LoVo (cell line): ENCODE results near the gene PROX2.

ENCODE experiments used
- DNase-seq: peaks from one replicate; pipeline ENCODE4 v3.0.0-alpha.2; 2016; ENCODE audit warnings: low spot score

PROX2 gene

DNA sequence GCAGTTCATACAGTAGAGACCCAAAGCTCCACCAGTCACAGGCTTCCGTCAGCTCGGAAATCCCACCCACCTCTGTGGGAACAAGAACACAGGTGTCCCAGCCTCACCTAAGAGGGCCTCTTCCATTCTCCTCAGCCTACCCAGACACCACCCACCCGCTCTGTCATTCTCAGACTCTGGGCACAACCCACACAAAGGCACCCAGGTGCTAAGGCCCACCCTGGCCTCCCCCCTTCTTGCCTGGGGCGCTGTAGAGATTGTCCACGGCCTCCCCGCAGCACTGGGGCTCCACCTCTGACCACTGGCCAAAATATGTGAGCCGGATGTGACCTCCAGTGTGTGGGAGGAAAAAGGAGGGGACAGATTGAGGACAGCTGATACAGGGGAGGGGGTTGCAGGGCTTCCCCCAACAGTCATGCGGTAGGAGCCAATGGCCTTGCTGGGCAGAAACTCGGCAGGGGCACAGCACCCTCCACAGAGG lies 33.0 kb upstream of the PROX2 start:
- no peak for DNase-seq

DNA sequence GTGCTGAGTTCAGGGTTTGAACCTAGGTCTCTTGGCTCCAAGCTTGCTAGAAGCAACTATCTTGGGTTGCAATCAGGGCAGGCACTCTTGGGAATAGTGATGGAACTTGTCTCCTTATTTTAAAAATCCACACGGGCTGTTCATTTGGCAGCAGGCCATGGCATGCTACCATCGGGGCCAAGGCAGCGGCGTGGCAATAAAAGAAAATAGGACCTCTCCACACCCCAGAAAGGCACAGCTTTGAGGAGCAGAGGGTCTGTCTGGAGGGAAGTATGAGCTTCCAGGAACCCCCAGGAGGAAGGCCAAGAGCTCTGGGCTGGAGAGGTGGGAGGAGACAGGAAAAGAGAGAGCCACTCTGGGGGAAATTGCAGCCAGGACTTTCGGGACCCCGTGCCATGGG lies 31.8 kb upstream of the PROX2 start:
- no peak for DNase-seq

DNA sequence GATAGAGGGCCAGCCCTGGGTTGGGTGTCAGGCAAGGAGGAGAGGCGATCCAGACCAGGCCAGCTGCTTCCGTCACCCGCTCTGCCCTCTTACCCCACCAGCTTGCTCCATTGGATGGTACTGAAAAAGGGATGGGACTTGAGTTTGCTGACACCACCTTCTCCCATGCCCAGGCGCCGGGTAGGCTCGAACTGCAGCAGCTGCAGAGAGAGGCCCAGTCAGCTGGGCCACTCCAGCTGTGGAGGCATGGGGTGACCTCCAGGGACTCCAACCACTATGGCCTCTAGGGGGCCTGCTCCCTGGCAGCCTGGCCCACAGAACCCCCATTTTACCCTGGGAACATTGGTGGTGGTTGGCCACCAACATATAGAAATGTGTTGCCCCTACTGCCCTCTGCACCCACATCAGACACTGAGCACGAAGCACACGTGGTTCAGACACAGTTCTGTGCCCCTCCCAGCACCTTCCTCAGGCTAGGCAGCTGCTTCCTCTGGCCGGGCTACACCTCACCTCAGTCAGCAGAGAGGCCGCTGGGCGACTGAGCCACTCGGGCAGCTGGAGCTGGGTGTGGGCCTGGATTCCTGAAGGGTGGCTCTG lies 31.1 kb upstream of the PROX2 start:
- DNase-seq, result no peak

DNA sequence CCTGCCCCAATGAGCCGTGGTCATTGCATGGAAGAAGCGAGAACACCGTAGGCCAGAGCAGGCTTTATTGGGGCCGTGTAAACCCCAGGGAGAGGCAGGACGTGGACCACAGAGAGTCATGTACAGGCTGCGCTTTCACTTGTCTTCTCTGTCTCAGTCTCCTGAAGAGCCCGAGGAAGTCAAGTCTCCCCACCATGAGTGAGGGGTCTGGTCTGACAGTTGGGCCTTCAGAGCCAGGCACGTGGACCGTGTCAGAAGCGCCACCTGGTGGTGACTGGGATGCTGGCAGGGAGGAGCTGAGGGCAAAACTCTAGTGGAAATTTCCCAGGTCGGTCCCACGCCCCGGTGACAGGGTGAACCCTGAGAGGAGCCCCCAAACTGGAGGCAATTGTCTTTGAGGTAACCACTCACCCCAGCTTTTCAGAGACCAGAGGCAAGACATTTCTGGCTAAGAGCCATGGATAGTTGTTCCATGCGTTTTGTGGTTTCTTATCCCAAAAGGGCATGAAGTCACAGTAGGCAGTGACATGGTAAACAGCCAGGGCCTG lies 29.7 kb upstream of the PROX2 start:
- peak; percentile 42 for DNase-seq

DNA sequence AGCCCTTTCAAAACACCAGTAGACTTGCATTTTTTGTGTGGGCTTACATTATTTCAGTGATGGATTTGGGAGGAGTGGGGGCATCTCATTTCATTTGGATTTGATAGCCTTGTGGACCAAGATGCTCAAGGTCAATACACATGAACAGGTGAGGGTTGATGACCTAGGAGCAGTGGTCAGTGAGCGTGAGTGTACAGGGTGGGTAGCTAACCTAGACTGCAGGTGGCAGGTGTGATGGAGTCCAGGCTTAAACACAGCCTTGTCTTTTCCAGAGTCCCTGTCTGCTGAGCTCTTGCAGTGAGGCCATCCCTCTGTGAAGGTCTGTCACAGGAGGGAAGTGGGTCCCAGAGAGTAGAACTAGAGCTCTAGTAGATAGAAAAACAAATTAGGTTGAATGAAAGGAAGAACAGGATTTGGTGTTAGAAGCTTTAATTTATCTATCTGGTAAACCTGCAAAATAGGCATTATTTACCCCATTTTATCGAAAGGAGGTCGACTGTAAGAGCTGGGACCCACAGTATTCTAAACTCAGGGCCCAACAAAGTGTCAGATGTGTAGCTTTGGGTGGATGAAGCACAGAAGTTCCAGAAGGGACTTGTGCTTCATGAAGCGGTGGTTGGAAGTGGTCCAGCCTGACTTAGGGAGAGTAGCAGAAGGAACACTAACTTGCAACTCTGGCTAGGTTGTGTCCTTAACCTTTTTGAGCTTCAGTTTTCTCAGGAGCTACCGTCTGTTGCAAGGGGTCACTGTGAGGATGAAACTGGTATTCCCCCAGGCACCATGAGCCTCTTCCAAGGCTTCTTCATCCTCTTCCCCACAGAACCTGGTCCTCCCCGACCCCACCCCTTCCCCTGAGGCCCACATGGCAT lies 28.9 kb upstream of the PROX2 start:
- no peak for DNase-seq

DNA sequence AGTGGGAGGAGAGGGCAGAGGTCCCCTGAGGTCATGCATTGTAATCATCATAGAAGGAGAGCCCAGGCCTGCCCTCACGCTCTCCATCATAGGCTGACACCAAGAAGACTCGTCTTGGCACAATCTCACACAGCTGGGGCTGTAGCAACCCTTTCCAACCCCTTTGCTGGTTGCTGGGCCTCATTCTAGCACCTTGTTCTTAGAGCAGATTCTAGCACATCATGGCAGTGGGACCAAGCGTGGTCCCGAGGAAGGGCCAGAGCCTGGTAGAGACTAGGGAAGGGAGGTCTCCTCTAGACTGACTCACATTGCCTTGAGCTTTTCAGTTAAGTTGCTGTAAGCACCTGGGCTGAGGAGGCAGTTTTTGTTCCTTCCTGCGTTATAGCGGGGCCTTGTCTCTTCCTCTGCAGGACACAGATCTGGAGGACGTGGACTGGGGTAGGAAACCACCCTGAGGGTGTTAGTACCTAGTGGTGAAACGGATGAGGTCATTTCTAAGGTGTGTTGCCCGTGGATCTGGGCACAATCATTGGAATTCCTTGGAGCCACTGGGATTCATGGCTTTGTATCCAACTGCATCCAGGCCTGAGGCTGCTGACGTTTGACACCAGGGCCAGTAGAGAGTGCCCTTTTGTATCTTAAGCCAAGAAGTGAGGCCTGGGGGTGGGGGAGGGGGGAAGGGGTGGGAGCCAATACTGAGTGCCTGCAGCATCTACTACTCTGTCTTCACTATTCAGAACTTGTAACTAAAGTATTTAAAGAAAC lies 27.2 kb upstream of the PROX2 start:
- DNase-seq, result no peak

DNA sequence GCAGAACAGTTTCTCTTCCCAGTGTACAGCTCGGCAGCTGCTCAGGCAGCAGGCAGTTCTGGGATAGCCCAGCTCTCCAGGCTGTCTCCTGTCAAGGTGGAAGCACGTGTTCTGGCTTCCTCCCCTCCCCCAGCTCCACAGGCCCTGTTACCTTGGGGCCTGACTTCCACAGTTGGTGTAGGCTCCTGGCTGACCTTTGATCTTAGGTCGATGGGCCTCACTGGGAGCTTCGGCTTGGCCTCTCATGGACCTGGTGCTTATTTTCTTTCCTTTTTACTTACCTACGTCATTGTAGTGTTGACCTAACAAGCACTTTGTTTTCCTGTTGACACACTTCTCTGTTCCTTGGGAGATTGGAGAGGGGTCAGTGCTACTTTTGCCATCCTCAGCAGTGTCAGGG lies 22.7 kb upstream of the PROX2 start:
- no peak for DNase-seq

DNA sequence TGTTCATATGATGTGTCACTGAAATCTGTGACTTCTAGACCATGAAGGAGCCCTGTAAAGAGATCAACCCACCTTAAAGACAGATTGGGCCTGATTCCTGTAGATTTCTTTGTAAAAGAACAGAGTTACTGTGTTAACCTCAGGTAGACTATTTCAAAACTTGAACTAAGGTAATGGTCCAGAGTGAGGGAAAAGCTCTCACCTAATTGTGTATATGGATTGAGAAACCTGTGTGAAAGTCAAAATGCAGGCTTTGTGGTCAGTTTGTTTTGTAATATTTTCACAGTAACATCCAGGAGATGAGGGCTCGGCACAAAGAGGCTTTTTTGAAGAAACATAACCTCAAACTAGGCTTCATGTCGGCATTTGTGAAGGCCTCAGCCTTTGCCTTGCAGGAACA lies 22.1 kb upstream of the PROX2 start:
- no peak for DNase-seq

DNA sequence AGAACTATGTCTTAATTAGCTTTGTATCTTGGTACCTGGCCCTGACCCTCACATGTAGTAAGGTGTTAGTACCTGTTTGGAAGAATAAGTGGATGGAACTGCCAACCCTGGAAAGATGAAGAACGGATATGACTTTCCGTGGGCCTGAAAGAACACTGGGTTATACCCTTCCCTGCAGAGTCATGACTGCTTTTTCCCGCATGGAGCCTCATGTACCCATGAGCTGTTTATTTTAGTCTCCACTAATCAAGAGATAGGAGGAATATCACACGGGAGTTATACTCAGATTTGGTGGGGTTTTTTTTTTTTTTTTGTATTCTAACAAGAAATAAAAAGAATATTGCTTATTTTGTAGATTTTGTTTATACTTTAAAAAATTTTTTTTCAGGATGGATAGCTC lies 21.7 kb upstream of the PROX2 start:
- no peak for DNase-seq

DNA sequence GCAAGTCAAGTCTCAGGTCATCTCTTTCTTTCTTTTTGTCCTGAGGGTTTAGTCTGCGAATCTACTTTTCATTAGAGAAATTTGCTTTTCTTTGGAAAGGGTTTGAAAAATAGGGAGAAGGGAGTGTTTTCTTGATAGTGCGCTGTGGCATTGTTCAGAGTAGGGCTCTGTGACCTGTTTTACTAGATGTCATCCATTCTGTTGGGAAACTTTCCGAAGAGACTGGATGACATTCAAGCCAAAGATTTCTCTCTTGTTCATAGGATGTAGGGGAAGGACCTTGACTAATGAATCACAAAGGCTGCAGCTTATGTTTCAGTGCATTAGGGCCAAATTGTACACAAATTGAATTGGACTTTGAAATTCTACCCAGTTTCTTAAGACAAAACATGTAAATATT lies 20.5 kb upstream of the PROX2 start:
- DNase-seq, result no peak

DNA sequence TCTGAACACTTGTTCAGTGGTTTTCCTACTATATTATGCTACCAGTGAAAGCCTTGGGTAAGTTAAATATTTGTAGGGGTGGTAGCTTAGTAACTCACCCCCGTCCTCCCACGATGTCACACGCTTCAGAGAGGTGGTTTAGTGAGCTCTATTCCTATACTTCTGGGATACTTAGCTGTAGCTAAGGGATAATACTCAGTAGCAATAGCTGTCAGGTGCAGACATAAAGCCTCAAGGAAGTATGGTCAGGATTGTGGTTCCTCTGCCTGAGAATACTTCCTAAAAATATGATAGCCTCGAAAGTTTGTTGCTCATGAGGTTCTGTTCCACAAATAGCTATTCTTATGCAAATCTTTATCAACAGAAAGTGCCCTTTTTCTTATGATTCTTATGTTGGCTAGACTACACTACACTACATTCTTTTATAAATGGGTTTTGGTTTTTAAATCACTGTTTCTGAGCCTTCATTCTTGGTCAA lies 17.7 kb upstream of the PROX2 start:
- DNase-seq, result no peak

DNA sequence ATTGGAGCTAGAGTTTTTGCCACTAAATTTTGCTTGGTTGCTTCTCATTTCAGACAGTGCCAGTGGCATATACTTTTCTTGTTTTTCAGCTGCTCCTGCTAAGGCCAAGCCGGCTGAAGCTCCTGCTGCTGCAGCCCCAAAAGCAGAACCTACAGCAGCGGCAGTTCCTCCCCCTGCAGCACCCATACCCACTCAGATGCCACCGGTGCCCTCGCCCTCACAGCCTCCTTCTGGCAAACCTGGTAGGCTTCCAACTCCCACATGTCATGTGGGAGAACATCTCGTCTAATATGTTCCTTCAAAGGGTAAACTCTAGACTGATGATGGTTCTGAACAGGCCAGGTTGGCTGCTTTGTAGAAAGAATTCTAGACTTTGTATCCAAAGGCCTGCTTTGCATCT lies 16.8 kb upstream of the PROX2 start:
- DNase-seq, result no peak

DNA sequence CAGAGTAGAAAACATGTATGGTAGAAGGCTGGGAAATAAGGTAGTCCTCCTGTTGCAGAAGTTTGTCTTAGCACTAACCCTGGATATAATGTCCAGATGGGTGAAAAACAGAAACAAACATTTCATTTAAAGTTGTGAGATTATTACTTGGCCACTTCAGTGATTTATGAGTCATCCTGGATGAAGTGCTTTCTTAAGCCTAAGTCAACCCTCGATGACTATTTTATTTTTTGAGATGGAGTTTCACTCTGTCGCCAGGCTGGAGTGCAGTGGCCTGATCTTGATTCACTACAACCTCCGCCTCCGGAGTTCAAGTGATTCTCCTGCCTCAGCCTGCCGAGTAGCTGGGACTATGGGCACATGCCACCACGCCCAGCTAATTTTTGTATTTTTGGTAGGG lies 15.9 kb upstream of the PROX2 start:
- no peak for DNase-seq

DNA sequence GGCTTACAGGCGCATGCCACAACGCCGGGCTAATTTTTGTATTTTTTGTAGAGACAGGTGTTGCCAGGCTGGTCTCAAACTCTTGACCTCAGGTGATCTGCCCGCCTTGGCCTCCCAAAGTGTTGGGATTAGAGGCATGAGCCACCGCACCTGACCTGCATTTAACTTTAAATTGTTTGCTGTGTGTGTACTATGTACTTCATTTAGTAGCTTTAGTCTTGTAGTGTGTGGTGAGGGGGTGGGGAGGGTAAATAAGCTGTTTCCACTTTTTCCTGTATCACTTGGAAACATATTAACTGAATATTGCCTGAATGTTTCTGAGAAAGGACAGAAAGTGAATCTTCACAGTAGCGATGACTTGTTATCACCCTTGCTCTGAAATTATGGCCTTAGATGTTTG lies 14.3 kb upstream of the PROX2 start:
- DNase-seq, result no peak

DNA sequence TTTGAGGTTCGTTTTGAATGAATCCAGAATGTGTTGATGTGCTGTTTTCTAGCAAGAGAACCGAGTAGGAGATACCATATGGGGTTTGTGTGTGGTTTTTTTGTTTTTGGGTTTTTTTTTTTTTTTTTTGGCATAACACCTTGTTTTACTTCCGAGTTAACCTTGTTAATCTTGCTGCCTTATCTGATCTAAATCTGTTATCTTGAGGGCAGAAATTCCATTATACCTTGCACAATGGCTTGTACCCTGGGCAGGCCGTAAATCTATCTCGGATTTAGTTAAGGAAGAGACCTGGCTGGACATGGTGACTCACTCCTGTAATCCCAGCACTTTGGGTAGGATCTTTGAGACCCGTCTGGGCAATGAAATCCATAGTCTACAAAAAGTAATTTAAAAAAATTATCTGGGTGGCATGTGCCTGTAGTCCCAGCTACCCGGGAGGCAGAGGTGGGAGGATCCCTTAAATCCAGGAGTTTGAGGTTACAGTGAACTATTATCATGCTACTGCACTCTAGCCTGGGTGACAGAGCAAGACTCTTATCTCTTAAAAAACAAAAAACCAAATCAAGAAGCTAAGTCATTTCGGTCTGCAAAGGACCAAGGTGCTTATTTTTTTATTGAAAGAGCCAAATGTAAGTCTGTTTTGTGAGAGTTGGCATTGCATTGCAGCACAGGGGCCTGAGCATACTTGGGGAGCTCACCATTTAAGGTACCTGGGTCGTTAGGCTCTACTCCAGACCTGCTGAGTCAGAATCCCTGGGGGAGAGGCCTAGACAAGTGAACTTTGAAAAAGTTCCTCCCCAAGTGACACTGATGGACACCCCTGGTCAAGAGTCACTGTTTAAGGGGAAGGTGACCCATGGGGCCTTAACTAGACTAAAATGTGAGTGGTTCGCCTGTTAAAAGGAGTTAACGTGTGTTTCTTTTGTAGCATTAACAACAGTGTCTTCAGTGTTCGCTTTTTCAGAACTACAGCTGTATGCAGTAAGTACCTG lies 12.5 kb upstream of the PROX2 start:
- peak; percentile 39 for DNase-seq

DNA sequence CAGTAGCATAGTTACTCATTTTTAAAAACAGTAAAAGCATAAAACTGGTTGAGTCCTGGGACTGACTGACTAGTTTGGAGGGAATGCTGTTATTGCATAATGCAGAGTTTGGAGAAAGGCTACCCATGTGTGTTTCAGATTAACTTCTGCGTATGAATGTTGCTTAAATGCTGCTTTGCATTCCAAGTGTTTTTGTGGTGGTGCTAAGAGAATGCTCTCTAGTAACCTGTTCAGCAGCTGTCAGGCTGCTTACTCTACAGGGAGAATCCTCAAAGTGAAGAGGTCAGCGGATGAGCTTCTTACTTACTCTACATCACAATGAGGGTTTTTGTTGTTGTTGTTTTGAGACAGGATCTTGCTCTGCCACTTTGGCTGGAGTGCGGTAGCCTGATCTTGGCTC lies 10.1 kb upstream of the PROX2 start:
- no peak for DNase-seq

DNA sequence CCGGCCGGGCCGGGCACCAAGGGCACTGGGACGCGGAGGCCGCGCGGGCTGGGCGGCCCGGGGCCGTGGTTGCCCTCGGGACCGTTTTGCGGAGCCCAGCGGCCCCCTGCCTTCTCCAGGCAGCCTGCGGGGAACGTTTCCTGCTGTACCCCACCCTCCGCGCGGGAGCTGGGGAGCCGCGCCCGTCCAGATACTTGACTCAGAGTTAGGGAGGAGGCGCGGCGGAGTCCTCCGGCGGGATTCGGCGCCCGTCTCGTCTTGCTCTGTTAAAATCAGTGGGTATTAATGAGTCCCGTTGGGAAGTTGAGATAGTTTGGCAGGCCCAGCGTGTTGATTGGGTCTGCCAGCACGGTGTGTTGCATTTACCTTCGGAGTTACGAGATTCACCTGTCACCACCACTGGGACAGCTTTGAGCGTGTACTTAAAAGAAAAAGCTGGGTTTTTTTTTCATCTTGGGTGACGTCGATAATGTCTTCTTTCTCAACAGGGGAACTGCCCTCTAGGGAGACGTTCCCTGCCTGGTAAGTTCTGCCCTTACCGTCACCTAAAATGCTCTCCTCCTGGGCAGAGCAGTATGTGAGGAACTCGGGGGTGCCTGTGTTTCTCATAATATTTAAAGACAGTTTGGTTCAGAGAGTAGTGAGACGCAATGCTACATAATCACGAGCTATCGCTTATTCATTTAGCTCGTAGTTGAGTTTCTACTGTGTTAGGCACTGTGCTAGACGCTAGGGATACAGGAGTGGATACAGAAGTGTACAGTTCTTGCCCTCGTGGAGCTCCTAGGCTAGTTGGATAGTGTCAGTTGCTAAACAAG lies 6.4 kb upstream of the PROX2 start:
- peak; percentile 45 for DNase-seq

DNA sequence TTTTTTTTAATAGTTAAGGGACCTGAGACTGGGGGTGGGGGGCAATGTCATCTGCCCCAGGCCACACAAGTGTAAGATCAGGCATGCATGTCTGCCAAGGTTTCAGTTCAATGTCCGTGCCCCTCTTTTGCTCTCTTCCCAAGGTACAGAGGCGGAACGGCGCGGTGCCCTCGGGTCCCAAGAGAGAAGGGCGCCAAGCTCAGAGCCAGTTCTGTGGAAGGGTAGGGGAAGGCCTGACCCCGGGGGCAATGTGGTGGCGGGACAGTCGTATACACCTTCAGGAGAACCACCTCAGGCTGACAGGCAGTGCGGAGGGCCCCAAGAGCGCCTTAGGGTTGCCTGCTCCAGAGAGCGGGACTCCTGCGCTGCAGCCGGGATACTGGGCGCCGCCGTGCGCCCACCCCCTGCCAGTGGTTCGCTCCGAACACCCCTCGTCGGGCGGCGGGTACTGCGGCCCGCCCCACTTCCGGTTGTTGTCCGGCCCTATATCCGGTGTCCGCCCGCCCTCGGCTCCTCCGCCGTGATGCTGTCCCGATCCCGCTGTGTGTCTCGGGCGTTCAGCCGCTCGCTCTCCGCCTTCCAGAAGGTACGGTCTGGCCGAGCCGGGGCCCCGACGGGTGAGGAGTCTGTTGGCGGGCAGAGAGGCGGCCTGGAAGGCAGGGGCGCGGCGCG lies 5.6 kb upstream of the PROX2 start, which contains the start of gene DLST:
TSS of gene DLST (plus strand) at position 486 of the 672 bp plus-strand sequence. CDS start at position 524, 38 bp downstream.
- DNase-seq, result peak; percentile 90

DNA sequence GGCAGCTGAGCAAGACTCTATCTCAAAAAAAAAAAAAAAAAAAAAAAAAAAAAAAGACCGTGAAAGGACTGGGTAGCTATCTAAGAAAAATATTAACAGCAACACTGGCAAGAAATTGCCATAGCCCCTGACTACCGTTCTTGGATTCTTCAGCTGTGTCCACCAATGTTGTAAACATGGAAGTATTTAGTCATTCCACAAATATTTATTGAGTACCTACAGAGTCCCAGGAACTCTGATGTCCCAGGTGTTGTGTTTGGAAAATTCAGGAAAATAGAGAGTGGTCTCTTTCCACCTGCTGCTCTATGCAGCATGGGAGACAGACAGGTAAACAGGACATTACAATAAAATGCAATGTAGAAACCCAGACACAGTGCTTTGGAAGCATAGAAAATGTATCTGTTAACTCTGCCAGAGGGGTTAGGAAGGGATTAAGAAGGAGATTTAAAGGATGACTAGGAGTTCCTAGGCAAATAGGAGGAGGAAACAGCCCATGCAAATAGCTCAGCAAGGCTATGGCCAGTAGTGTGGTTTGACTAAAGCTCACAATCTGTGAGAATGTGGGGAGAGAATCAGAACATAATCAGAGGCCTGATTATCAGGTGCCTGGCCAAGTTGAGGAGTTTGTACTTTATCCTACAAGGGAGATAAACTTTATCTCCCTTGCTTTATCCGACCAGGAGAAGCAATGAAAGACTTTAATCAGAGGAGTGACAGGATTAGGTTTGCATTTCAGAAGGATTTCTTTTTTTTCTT lies 3.7 kb upstream of the PROX2 start:
- no peak for DNase-seq
